ENCODE measurements around the gene JSRP1. TPM values are rescaled to one million over a fixed set of nuclear protein-coding genes. Genes with fewer than 3 reads are reported as not detected.

JSRP1 gene
- total RNA-seq, 4 donors from 2014 or later, result 1.5 TPM; not detected in 3

GRCh38 chr19:2226051-2226839 lies 30.0 kb downstream of the JSRP1 start:
- Histone ChIP-seq H3K4me3 (no peak overlapping the region), H3K36me3 (peaks cover 40 to 100% (median 61%) of the 10 kb centered on the region in 3 donors), H3K4me1 (peaks cover 0 to 35% (median 4%) of the 10 kb centered on the region in 3 donors), H3K27ac (no peak overlapping the region), H3K27me3 (no peaks in the 10 kb centered on the region), H3K9me3 (no peaks in the 10 kb centered on the region)
- intact Hi-C loops (cut with DNase I), result no loop called here
- DNase-seq, result no peak
- TF ChIP-seq POLR2A (IDR thresholded peaks at IDR 0.05), result no peak
- WGBS, 2 donors, result 85 to 86% methylated on average over 13 to 15 of the region's 59 CpGs

DNA sequence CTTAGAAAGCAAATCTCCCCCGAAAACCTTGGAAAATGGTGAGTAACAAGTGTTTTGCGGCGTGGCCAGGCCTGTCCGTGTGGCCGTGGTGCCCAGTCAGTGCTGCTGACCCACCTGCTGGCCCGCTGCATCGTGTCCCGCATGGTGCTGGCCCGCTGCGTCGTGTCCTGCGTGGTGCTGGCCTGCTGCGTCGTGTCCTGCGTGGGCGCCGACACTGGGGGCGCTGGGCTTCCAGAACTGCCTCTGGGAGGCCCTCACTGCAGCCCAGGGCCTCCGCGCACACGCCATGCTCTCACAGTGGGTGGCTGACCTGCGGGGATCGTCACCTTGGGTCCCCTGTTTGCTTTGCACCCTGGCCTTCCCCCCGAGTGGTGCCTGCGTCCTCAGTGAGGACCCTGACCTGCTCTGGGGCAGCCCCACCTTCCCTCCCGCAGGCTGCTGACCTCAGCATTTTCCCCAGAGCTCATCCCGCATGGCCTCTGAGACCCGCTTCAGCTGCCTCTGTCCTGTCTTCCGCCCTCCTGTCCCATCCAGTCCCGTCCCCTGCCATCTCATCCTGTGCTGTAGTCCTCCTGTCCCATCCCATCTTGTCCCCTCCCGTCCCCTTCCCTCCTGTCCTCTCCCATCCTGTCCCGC lies 30.7 kb downstream of the JSRP1 start:
- 93 to 96% methylated on average over 12 to 19 of the region's 32 CpGs for whole genome bisulfite sequencing, 2 donors
- intact Hi-C loops (cut with DNase I), result no loop called here
- no peaks in the 10 kb centered on the region for H3K9me3 ChIP-seq
- TF ChIP-seq POLR2A (IDR thresholded peaks at IDR 0.05), result no peak
- TF ChIP-seq, protein P1, sequence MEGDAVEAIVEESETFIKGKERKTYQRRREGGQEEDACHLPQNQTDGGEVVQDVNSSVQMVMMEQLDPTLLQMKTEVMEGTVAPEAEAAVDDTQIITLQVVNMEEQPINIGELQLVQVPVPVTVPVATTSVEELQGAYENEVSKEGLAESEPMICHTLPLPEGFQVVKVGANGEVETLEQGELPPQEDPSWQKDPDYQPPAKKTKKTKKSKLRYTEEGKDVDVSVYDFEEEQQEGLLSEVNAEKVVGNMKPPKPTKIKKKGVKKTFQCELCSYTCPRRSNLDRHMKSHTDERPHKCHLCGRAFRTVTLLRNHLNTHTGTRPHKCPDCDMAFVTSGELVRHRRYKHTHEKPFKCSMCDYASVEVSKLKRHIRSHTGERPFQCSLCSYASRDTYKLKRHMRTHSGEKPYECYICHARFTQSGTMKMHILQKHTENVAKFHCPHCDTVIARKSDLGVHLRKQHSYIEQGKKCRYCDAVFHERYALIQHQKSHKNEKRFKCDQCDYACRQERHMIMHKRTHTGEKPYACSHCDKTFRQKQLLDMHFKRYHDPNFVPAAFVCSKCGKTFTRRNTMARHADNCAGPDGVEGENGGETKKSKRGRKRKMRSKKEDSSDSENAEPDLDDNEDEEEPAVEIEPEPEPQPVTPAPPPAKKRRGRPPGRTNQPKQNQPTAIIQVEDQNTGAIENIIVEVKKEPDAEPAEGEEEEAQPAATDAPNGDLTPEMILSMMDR (IDR thresholded peaks at IDR 0.05), result no peak
- no peak for DNase-seq
- H3K27me3 ChIP-seq, result no peaks in the 10 kb centered on the region
- peaks cover 35 to 100% (median 62%) of the 10 kb centered on the region in 3 donors for H3K36me3 ChIP-seq
- peaks cover 0 to 28% (median 4%) of the 10 kb centered on the region in 3 donors for H3K4me1 ChIP-seq
- H3K4me3 ChIP-seq, result no peak overlapping the region
- H3K27ac ChIP-seq, result no peak overlapping the region

- Histone ChIP-seq H3K4me1 (peaks cover 0 to 23% (median 4%) of the 10 kb centered on the region in 3 donors), H3K9me3 (no peaks in the 10 kb centered on the region), H3K27ac (no peak overlapping the region), H3K27me3 (no peaks in the 10 kb centered on the region), H3K4me3 (no peak overlapping the region), H3K36me3 (peaks cover 37 to 100% (median 64%) of the 10 kb centered on the region in 3 donors)
- no peak for DNase-seq
- no peak for TF ChIP-seq POLR2A (IDR thresholded peaks at IDR 0.05)
- TF ChIP-seq, protein P1 (IDR thresholded peaks at IDR 0.05), result no peak
- WGBS, 2 donors, result 79 to 80% methylated on average over 8 to 9 of the region's 13 CpGs
- intact Hi-C loops (cut with DNase I), result no loop called here
Measured at GRCh38 chr19:2224754-2225349, 31.4 kb downstream of the JSRP1 start.

DNA sequence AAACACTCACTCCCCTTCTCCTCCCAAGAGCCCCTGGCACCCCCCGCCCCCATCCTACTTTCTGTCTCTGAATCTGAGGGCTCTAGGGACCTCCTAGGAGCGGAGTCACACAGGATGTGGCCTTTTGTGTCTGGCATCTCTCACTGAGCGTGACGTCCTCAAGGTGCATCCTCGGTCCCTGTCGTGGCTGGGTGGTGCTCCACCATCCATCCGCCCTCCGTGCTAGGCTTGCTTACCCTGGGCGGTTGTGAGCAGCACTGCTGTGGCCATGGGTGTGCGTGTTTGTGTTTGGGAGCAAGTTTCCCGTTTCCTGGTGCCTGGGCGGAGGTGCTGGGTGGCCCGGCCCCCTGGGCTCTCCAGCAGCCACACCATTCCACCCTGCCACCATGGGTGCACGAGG lies 32.3 kb downstream of the JSRP1 start:
- TF ChIP-seq POLR2A (IDR thresholded peaks at IDR 0.05), result no peak
- TF ChIP-seq, protein P1 (IDR thresholded peaks at IDR 0.05), result no peak
- Histone ChIP-seq H3K9me3 (no peaks in the 10 kb centered on the region), H3K4me1 (peaks cover 0 to 22% (median 4%) of the 10 kb centered on the region in 3 donors), H3K36me3 (peaks cover 42 to 100% (median 59%) of the 10 kb centered on the region in 3 donors), H3K27ac (no peak overlapping the region), H3K4me3 (no peak overlapping the region), H3K27me3 (no peaks in the 10 kb centered on the region)
- no peak for DNase-seq
- 75 to 94% methylated on average over 3 to 14 of the region's 14 CpGs for WGBS, 2 donors
- intact Hi-C loops (cut with DNase I), result no loop called here

GRCh38 chr19:2223391-2223790 lies 32.8 kb downstream of the JSRP1 start:
- no peaks in the 10 kb centered on the region for H3K9me3 ChIP-seq
- H3K4me3 ChIP-seq, result no peak overlapping the region
- H3K36me3 ChIP-seq, result peaks cover 42 to 100% (median 58%) of the 10 kb centered on the region in 3 donors
- peaks cover 0 to 16% (median 4%) of the 10 kb centered on the region in 3 donors for H3K4me1 ChIP-seq
- 93 to 94% methylated on average over 2 to 9 of the region's 18 CpGs for WGBS, 2 donors
- intact Hi-C loops (cut with DNase I), result no loop called here
- no peaks in the 10 kb centered on the region for H3K27me3 ChIP-seq
- no peak for DNase-seq
- no peak overlapping the region for H3K27ac ChIP-seq
- TF ChIP-seq, protein P1 (IDR thresholded peaks at IDR 0.05), result no peak
- no peak for TF ChIP-seq POLR2A (IDR thresholded peaks at IDR 0.05)

All from esophagus squamous epithelium (tissue), 5 donors.